ENCODE measurements around the gene STIM2. TPM values are rescaled to one million over a fixed set of nuclear protein-coding genes. Genes with fewer than 3 reads are reported as not detected.

The STIM2 gene
- total RNA-seq, 1 donor from 2014 or later: 51.0 TPM

DNA sequence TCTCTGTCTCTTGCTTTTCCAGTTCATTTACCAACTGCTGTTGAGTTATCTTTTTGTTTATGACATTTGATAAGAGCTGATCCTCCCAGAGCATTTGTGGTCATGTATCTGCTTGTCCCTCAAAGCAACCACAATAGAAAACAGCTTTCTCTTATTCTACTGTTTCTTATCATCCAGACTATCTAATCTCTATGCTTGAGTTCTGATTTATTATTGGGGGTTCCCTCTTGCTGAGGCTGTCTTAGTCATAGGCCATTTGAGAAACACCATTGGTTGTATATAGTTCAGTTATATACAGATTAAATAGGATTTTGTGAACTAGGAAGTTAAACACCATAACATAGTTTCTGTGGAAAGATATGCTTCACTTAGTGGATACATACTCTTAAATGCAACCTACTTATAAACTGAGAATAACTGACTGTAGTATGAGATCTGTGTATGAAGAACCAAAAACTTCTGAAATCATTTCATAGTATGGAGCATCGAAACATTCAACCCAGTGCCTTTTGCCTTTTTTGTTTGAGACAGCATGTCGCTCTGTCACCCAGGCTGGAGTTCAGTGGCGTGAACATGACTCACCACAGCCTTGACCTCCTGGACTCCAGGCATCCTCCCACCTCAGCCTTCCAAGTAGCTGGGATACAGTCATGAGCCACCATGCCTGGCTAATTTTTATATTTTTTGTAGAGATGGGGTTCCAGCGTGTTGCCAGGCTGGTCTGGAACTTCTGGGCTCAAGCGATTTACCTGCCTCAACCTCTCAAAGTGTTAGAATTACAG, 75.8 kb downstream of the STIM2 start:
- DNase-seq (ENCODE audit: low spot score in 2 of 2, unreplicated experiment in 2 of 2): no peak

GRCh38 chr4:26937139-26937538, 76.5 kb downstream of the STIM2 start:
- DNase-seq (ENCODE audit: low spot score in 2 of 2, unreplicated experiment in 2 of 2): no peak
- H3K27me3 Mint-ChIP-seq (ENCODE audit: low read depth): no peaks in the 10 kb centered on the region
- H3K27ac Mint-ChIP-seq: no peak overlapping the region
- H3K36me3 Mint-ChIP-seq: peaks cover 4% of the 10 kb centered on the region
- no peak overlapping the region for H3K4me3 Mint-ChIP-seq
- no peaks in the 10 kb centered on the region for H3K9me3 Mint-ChIP-seq
- TF ChIP-seq CTCF (IDR thresholded peaks at IDR 0.05; ENCODE audit: unreplicated experiment): no peak
- H3K4me1 Mint-ChIP-seq: peaks cover 16% of the 10 kb centered on the region

More for the DNA sequence above, 75.8 kb downstream of the STIM2 start:
- peak overlapping the region; percentile 26 for H3K27ac Mint-ChIP-seq
- H3K27me3 Mint-ChIP-seq (ENCODE audit: low read depth): no peaks in the 10 kb centered on the region
- TF ChIP-seq CTCF (IDR thresholded peaks at IDR 0.05; ENCODE audit: unreplicated experiment): no peak
- no peak overlapping the region for H3K4me3 Mint-ChIP-seq
- peaks cover 16% of the 10 kb centered on the region for H3K4me1 Mint-ChIP-seq
- H3K9me3 Mint-ChIP-seq: no peaks in the 10 kb centered on the region
- H3K36me3 Mint-ChIP-seq: peaks cover 4% of the 10 kb centered on the region

GRCh38 chr4:26937567-26937966, 76.9 kb downstream of the STIM2 start:
- no peak for DNase-seq (ENCODE audit: low spot score in 2 of 2, unreplicated experiment in 2 of 2)
- no peak for TF ChIP-seq CTCF (IDR thresholded peaks at IDR 0.05; ENCODE audit: unreplicated experiment)

GRCh38 chr4:26938516-26938915, 77.9 kb downstream of the STIM2 start:
- TF ChIP-seq CTCF (IDR thresholded peaks at IDR 0.05; ENCODE audit: unreplicated experiment): no peak
- no peaks in the 10 kb centered on the region for H3K9me3 Mint-ChIP-seq
- H3K27me3 Mint-ChIP-seq (ENCODE audit: low read depth): no peaks in the 10 kb centered on the region
- H3K36me3 Mint-ChIP-seq: no peaks in the 10 kb centered on the region
- H3K4me1 Mint-ChIP-seq: peaks cover 16% of the 10 kb centered on the region
- H3K4me3 Mint-ChIP-seq: no peak overlapping the region
- no peak overlapping the region for H3K27ac Mint-ChIP-seq
- DNase-seq (ENCODE audit: low spot score in 2 of 2, unreplicated experiment in 2 of 2): no peak

More at GRCh38 chr4:26937567-26937966, 76.9 kb downstream of the STIM2 start:
- Mint-ChIP-seq H3K36me3 (peaks cover 4% of the 10 kb centered on the region), H3K4me1 (peaks cover 16% of the 10 kb centered on the region), H3K4me3 (no peak overlapping the region), H3K27ac (no peak overlapping the region), H3K27me3 (ENCODE audit: low read depth) (no peaks in the 10 kb centered on the region), H3K9me3 (no peaks in the 10 kb centered on the region)

GRCh38 chr4:26941951-26942350, 81.3 kb downstream of the STIM2 start:
- Mint-ChIP-seq H3K4me1 (peaks cover 3% of the 10 kb centered on the region), H3K27ac (no peak overlapping the region), H3K4me3 (no peak overlapping the region), H3K36me3 (peaks cover 6% of the 10 kb centered on the region), H3K27me3 (ENCODE audit: low read depth) (no peaks in the 10 kb centered on the region), H3K9me3 (peaks cover 13% of the 10 kb centered on the region)
- no peak for DNase-seq (ENCODE audit: low spot score in 2 of 2, unreplicated experiment in 2 of 2)
- no peak for TF ChIP-seq CTCF (IDR thresholded peaks at IDR 0.05; ENCODE audit: unreplicated experiment)
